ENCODE results near the gene GABRQ.
"Not testable (repeated sequence)": the region's sequence is repeated elsewhere in the genome, so short reads cannot be mapped to it uniquely, and the experiment has no call there.

The GABRQ gene

GRCh38 chrX:152658302-152658701 lies 20.6 kb downstream of the GABRQ start:
- DNase-seq (ENCODE audit: low read depth in 2 of 2) = no peak

GRCh38 chrX:152663086-152663485 lies 25.4 kb downstream of the GABRQ start:
- DNase-seq (ENCODE audit: low read depth in 2 of 2) = no peak

- DNase-seq (ENCODE audit: low read depth in 2 of 2) = no peak
These were observed 36.4 kb downstream of the GABRQ start for GRCh38 chrX:152674135-152674534.

GRCh38 chrX:152674652-152675051 lies 37.0 kb downstream of the GABRQ start:
- not testable (repeated sequence) for DNase-seq (ENCODE audit: low read depth in 2 of 2)

GRCh38 chrX:152681012-152681411 lies 43.3 kb downstream of the GABRQ start:
- DNase-seq (ENCODE audit: low read depth in 2 of 2) = not testable (repeated sequence)

GRCh38 chrX:152697952-152698931 lies 60.5 kb downstream of the GABRQ start, which contains the start of gene MAGEA3:
TSS of gene MAGEA3 (plus strand) at chrX:152698794. CDS start at chrX:152700833, 2,039 bp downstream.
- not testable (repeated sequence) for DNase-seq (ENCODE audit: low read depth in 2 of 2)

- not testable (repeated sequence) for DNase-seq (ENCODE audit: low read depth in 2 of 2)
These were observed 62.7 kb downstream of the GABRQ start for GRCh38 chrX:152700390-152700789.

- not testable (repeated sequence) for DNase-seq (ENCODE audit: low read depth in 2 of 2)
These were observed 68.8 kb downstream of the GABRQ start for GRCh38 chrX:152706500-152706899.
